Stimulated activated CD4-positive, alpha-beta T cell treated with anti-CD3 and anti-CD28 coated beads, TNF-alpha, amount 100 ng/mL, for 48 hours (primary cell): ENCODE measurements around the gene LGALS3BP.

Experiments
- DNase-seq, 3 donors: peaks; one replicate each; pipeline ENCODE4 v3.0.0-alpha.2; 2020; ENCODE audit warnings: low read depth in 3 of 3

LGALS3BP gene

DNA sequence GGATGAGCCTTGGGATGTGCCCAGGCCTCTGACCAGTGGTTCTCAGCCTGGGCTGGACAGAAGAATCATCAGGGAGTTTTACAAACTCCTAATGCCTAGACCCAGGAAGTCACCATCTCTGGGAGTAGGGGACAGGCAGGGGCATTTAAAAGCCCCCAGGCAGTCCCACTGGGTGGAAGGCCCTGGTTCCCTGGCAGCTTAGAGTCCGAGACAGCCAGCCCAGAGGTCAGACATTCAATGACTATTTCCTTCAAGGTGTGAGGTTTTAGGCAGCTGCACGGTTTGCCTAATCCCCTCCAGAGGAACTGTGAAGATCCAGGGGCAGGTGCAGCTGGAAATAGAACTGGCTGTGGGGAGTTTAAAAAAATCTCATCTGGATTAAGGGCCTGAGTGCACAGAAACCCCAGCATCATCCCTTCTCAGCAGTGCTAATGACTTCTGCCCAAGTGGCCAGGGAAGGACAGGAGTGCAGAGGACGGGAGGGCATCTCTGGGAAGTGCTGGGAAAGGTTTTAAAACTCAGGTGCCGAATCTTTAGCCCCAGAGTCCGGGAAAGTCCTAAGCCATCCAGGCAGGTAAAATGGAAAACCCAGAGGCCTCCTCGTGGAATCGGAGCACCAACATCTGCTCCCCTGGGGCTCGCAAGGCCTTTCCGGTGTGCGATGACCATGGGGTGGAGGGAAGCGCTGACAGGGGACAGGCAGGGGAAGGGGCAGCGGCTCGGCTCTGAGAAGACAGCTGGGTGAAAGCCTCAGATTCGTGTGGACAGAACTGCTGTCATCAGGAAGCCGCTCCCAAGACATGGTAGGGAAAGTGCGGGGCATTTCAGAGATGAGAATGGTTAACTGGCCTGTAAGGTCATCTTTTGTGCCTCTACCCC lies 1.5 kb upstream of the LGALS3BP start:
- no peak for DNase-seq

DNA sequence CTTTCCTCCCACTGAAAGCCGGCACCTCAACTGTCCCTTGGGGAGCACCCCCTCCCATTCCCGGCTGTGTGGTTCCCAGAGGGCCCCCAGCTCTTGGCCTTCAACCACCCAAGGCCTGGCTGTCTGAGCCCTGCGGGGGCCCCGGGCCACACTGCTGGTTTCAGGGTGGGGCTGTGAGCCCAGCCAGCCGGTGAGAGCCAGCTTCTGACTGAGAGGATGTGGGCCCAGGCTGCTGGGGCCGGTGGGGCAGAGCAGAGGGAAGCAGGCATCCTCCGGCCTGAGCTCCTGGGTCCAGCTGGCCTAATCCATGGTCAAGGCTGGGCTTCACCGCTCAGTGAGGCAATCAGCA lies 875 bp upstream of the LGALS3BP start:
- DNase-seq, result no peak

DNA sequence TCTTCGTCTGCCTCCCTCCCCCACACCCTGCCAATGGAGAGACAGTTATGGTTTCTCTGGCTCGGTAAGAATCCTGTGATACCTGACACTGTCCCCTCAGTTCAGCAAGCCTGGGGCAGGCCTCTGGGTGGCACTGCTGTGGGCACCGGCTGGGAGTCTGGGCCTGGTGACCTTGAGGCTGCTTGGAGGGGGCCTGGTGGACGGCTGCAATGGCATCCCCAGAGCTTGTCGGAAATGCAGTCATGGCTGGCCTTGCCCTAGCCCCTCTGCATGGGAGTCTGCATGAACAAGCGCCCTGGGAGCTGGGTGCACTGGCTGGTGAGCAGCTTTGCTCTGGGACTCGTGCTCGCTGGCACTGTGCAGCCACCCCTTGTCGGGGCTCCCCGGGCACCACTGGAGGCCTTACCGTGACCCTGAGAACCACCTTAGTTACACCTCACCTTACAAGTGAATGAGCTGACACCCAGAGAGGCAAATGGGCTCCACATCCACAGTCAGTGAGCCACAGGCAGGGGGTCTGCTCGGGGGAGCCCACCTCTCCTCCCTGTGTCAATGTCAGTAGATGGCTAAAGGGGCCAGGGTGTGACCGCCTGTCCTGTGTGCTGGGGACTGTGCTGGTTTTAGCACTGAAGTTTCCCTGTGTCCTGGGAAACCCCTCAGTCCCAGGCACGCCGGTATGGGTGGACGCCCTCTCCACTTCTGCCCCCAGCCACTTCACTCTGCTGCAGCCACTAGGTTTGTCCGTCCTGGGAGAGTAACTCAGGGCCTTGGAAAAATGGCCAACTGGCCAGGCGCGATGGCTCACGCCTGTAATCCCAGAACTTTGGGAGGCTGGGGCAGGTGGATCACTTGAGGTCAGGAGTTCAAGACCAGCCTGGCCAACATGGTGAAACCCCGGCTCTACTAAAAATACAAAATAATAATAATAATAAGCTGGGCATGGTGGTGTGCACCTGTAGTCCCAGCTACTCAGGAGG lies 1.4 kb downstream of the LGALS3BP start:
- no peak for DNase-seq

DNA sequence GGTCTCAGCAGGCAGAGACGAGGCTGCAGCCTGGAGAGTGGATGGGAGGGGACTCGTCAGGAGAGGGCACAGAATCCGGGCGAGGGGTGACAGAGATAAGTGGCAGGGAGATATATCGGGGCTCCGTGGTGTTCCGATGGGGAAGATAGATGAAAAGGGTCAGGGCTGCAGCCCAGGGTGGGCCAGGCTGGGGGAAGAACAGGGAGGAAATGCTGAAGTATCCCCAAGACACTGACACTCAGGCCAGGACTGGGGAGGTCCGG lies 2.1 kb downstream of the LGALS3BP start:
- no peak for DNase-seq

DNA sequence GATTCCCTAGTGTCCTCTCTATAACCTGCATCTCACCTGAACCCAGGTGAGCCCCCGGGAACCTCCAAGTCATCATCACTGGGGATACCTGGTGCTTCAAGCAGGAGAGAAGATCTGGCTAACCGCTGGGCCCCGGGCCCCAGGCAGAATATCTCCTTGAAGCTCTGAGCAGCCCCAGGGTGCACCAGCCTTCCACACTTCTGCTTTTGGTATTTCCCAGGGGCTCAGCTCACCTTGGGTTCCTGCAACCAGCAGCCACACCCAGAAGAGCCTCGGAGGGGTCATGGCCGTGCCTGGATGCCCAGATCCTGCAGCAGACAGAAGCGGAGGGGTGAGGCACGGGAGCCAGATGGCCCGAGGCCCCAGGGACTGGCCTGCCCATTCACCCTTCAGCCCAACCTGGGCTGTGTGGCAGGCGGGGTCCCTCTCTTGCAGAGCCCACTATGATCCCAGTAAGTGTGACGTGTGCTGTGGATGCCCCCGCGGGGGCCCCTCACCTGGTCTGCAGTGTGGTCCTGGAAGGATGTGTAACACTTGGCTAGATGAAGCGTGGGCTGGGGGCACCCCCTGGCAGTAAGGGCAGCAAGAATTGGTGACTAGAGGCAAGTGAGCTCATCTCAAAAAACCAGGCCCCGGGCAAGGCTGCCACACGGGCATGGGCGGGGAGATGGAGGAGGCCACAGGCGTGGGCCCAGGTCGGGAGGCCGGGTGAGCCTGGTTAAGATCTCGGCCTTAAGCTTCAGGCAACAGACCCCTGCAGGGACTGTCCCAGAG lies 2.6 kb downstream of the LGALS3BP start:
- DNase-seq, result no peak

DNA sequence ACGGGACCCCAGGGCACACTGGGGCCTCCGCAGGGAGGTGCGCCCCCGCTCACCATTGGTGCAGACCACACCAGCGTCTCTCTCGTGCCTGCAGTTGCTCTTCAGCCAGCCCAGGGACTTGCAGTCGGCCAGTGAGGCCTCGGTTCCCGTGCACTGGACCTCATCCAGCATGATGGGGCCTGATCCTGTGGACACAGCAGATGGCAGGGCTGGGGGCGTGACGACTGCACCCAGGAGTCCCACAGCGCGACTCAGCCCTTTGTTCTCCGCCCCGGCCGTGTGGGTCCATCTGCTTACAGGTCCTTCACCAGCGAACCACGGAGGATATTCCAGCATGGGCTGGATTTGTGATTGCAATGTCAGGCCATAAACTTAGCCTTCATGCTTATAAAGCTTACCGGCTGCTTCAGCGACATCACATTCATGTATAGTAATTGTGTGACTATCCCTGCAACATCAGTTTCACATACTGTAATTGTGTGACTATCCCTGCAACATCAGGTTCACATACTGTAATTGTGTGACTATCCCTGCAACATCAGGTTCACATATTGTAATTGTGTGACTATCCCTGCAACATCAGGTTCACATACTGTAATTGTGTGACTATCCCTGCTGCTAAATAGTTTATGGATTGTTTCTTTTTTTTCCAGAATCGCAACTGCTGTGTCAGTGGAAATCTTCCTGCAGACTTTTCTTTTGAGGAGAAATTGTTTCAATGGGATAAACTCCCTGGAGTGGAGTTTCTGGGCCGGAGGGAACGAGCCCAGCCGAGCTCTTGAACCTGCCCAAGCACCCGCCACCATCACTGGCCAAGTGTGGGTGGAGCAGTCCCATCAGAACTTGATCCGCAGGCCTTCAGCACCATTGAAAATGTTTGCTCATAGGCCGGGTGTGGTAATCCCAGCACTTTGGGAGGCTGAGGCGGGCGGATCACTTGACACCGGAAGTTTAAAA lies 4.8 kb downstream of the LGALS3BP start:
- no peak for DNase-seq

DNA sequence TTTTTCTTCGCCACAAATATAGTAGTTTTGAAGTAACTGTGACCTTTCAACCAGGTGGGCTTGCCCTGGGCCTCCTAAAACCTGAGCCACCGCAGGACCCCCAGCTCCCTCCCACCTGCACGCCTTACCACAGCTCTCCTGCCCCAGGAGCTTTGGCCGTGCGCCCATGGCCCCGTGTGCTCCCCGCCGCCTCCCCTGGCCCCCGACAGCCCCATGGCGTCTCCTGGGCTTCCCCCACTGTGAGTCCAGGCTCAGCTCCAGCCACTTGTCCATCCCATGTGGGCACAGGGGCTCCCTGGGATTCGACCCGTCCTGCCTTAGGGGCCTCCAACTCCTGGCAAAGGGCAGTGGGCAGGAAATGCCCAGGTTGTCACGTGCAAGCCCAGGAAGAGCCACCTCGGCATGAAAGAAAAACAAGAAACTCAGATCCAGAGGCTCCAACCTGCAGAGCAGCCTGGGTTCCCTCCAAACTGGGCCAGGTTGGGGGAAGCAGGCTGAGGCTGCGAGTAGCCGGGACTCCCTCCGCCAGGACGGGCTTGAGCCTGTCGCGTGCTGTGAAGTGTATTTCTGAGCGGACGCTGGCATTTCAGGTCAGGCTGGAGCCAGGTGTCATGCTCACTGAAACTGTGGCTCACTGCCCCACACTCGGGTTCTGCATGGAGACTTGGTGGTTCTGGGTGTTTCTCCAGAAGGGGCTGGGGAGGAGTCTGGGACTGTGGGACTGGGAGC lies 5.8 kb downstream of the LGALS3BP start:
- no peak for DNase-seq

DNA sequence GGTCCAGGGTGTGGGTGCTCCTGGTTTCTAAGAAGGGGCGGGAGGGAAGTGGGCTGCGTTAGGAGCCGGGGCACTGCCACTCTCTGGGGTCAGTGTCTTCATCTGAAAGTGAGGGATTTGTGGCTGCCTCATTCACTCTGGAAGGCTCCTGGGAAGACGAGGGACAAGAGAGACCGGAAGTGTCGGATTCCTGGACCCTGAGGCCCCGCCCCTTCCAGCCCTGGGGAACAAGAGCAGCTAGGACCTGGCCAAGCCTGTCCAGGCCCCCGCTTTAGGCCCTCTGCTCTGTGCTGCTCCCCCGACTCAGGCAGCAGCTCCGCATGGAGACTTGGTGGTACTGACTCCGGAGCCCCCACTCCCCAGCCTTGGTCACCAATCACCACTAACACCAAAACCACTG lies 6.5 kb downstream of the LGALS3BP start:
- DNase-seq, result no peak

DNA sequence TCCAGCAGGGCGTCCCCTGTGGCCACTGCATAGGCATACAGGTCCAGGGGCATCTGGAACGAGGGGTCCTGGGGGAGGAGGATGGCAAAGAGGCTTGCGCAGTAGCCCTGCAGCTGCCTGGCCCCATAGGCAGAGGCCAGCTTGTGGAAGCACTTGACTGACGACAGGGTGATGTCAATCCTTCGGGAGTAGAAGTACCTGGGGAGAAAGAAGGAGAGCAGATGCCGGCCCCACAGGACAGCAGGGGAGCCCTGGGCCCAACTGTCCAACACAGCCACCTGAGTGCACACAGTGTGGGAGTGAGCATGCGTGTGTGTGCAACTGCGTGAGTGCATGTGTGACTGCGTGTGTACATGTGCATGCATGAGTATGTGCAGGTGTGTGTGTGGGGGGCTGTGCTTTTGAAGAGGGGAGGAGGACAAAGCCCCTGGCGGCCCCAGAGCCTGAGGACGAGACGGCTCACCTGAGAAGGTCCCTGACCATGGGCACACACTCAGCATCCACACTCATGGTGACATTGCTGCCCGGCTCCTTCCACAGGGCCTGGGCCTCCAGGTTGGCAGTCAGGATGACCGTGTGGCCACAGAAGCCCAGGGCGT lies 7.1 kb downstream of the LGALS3BP start:
- DNase-seq, result no peak

DNA sequence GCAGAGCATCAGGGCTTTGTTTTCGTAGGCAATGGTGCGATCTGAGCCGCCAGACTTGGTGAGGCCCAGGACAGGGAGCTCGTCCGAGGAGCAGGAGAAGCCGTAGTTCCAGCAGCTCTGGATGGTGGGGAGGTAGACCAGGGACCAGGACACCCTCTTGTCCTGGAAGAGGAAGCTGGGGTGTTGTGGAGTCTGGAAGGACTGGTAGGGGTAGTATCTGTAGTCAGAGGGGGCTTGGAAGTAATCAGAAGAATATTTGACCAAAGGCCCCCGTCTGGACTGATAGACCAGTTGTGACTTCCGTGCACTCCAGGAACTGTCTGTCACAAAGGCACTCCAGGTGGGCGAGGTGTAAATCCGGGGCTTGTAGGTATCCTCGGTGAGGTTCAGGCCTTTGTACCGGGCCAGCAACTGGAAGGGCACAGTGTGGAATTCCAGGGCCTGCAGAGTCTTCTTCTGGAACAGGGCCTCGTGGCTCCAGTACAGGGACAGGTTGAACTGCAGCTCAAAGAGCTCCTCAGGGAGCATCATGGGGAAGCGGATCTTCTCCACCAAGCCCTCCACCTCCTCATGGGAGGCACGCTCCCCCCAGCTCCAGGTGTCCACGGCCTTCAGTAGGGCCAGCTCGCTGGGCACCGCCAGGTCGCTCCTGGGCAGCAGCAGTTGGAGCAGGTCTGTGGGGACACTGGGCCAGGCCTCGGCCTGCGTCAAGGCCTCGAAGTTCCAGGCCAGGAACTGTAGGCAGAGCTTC lies 7.8 kb downstream of the LGALS3BP start:
- no peak for DNase-seq

DNA sequence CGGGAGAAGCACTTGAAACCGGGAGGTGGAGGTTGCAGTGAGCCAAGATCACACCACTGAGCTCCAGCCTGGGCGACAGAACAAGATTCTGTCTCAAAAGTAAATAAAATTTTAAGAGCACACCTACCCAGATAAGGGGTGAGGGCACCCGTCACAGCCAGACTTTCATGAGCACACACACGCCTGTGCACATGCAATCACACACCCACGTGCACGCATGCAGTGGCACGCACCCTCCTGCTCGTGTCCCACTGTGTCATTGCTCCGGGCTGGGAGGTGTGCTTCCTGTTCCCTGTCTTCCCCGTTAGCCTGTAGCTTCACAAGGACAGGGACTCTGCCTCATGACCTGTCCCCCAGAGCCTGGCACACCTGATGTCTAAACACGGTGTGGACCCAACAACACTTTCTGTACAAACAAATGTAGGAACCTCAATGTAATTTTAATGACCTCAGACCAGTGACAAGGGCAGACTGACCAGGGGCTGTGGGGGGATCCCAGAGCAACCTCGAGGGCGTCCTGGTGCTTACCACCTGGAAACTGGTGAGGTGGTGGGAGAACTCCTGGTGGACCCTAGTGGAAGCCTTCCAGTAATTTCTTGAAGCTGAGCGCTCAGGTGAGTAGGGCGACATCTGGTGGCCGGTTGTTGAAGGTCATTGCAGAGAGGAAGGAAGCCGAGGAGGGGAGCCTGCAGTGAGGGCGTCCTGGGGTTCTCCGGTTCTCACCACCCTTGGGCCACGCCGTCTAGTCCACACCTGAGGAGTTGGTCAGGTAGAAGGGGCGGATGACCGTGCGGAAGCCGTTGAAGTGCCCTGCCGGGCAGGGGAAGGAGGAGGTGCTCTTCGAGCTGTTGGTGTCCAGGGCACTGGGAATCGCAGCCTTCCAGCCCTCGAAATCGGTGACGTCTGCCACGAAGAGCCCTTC lies 8.6 kb downstream of the LGALS3BP start:
- peak; percentile 56 to 78 (median 67) for DNase-seq

DNA sequence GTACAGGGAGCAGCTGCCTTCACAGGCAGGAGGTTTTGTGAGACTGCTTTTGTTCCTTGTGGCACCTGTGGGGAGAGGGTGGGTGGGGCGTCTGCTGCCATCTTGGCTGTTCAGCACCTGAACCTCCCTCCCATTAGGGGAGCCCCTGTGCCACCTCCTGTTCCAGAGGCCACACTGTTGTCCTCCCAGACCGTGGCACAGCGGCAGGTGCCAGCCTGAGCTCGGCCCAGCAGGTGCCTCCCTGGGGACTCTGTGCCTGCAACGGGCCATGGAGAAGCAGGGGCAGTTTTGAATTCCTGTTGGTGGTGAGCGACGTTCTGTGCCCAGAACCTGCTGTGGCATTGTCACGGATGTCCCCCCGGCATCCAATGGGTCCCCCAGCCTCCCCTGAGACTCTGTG lies 9.9 kb downstream of the LGALS3BP start:
- DNase-seq, result no peak

DNA sequence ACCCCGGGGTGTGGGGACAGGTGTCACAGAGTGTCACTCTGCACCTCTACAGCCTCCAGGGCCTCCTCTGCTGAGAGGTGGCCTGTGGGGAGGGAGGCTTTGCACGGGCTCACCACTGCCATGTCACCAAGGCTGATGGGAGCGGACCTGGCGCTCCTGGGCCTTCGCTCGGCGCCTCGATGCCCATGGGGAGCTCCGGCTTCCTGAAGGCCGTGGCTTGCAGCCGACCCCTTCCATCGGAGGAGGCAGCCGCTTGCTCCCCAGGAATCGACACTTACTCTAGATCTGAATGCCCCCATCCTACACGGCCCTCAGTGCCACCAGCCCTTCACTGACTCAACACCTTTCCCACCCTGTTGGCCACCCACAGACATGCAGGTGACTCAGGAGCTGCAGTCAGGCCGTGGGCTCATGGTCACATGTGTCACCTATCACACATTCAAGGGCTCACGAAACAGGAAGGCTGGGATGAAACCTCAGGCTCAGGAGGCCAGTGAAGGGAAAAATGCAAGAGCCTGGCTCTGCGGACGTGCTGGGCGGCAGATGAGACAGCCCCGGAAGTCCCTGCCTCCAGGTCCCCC lies 11.9 kb downstream of the LGALS3BP start:
- no peak for DNase-seq

DNA sequence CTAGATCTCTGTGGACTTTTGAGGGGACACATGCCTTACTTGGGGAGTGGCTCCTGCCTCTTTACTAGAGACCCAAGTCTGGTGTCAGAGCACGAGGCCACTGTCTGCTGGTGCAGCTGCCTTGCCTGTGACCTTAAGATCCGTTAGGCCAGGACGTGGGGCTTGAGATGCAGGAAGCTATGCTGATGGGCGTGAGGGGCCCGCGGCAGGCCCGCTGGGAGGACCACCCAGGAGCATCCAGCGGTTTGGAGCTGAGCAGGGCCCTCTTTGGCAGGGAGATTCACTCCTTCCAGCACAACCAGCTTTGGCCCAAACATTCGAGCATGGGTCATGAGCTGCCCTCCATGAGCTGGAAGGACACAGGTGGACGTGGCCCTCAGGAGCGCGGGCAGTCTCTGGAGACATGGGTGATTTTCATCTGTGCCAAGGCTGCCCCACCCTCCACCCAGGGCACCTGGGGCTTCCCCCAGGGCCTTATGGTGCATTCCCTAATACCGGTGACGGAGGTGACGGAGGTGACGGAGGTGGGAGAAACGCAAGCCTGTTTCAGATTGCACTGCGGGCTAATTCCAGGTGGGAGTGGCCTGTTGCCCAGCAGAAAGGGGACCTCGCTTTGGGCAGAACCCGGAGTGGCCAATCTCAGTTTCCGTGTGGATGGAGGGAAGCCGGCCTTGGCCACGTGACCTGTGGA lies 12.7 kb downstream of the LGALS3BP start:
- DNase-seq, result no peak

DNA sequence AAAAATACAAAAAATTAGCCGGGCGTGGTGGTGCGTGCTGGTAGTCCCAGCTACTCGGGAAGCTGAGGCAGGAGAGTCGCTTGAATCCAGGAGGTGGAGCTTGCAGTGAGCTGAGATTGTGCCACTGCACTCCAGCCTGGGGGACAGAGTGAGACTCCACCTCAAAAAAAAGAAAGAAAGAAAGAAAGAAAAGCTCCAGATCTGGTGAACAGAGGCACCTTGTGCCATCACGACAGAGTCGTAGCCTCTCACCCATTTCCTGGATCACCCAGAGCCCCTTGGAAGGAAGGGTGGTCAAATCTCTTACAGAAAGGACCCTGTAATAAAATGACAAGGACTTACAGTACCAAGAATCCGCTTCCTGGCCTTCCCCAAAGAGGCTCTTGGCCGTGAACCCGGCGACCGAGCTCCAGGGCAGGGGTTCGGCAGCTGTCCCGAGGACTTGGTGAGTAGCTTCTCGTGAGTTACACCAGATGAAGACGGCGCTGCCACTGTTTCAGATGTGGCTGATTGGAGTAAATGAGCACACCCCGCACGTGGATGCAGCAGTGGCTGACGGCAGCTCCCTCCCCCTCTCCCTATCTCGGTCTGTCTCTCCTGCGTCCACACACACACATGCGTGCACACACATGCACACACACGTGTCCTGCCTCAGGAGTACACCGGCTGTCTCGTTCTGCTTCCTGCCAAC lies 13.5 kb downstream of the LGALS3BP start:
- no peak for DNase-seq

DNA sequence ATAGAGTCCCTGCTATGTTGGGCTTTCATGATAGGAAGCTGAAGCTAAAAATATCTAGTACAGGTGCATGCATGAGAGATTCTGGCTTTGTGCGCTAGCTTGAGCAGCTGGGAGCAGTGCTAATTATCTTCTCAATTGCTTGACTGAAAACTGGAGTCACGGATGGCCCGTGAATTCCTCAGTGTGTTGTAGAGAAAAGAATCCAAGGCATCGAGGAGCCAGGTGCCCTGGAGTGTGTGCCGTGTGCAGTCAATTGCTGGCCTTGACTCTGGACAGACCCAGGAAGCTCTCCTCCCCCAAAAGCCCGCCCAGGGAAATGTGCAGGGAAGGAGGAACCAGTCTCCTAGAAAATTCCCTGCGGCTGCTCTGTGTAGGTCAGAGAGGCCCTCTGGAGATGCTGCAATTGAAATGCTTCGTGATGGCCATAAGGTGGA lies 14.2 kb downstream of the LGALS3BP start:
- no peak for DNase-seq

DNA sequence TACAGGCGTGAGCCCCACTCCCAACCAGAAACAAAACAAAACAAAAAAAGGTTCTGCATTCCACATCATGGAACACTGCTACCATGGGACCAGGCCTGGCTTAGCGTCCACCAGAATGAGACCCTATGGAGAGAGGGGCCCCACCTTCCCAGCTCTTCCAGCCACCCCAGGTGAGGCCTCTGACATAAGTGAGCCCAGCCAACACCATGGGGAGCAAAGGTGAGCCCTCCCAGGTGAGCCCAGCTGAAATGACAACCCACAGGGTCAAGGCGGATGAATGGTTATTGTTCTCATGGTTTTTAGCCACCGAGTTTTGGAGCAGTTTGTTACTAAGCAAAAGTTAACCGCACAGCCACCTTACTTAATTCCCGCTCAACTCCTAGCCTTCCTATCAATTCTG lies 16.3 kb downstream of the LGALS3BP start:
- DNase-seq, result no peak
